Astrocyte (in vitro differentiated cells and primary cell): ENCODE results near the gene STX16.

Source experiments
- CTCF ChIP-seq: IDR thresholded peaks from 2 replicates; pipeline ENCODE4 v1.5.1; 2011; ENCODE audit warnings: low read depth, mild to moderate bottlenecking, inconsistent platforms, low read length, moderate library complexity; ENCODE audit not compliant: insufficient read depth
- EZH2 ChIP-seq: IDR thresholded peaks from 2 replicates; pipeline ENCODE4 v1.6.1; 2012; ENCODE audit warnings: mild to moderate bottlenecking, low read length, inconsistent platforms; ENCODE audit not compliant: insufficient read depth

DNA sequence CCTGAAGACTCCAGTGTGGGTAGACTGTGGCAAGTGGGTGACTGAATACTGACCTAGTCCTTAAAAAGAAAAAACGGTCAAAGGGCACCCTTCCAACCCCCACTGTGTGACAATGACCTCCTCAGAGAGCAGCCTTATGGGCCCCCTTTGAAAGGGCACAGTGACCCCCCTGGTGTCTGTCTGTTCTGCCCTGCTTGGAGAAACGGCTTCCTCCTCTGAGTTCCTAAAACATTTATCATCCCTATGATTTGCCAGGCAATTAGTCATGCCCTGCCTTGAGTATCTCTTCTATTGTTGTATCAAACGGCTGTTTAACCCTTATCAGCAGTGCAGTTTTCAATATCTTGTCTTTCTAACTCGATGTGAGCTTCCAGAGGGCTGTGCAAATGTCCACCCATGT is 21.0 kb upstream of the STX16 start:
- TF ChIP-seq CTCF (no peak), EZH2 (no peak)
